ENCODE data around the gene NTM. TPM values are rescaled to one million over a fixed set of nuclear protein-coding genes. Genes with fewer than 3 reads are reported as not detected.

Gene NTM
- total RNA-seq, 1 experiment from 2014 or later = 9.9 TPM

DNA sequence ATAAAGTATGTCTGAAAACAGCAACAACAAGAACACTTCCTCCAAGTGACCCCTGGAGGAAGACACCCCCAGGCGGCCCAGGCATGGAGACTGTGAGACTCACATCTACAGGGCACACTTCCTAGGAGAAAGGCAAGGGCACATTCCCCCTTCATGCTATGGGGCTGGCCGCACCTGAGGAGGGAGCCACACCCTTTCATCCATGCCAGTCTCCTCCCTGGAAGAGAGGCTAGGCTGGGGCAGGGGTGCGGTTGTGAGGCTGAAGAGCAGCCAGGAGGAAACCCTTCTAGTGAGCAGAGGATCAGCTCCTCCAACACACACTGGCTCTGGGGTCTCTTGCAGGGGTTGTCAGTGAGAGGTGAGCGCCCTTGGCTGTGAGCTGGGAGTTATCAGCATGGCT lies 678.8 kb downstream of the NTM start:
- Mint-ChIP-seq H3K36me3 (ENCODE audit: insufficient read depth in 1 of 3, low read depth in 3 of 3) (no peaks in the 10 kb centered on the region), H3K27me3 (ENCODE audit: low read depth) (no peaks in the 10 kb centered on the region), H3K27ac (no peak overlapping the region; a peak in 1 of 7 replicates), H3K9me3 (no peaks in the 10 kb centered on the region), H3K4me1 (peaks cover 34 to 43% of the 10 kb centered on the region in 2 experiments), H3K4me3 (no peak overlapping the region)
- Histone ChIP-seq H3K14ac (ENCODE audit: insufficient read depth, low read length) (no peak overlapping the region), H4K8ac (replicated peaks; ENCODE audit: insufficient read length, low read depth, low read length) (no peak overlapping the region), H3K79me1 (ENCODE audit: insufficient read depth, low read depth, low read length, poor library complexity, severe bottlenecking) (no peaks in the 10 kb centered on the region), H4K20me1 (ENCODE audit: control insufficient read depth, insufficient read depth, insufficient read length) (no peaks in the 10 kb centered on the region), H2AFZ (ENCODE audit: low read length) (no peak overlapping the region), H3K4me2 (ENCODE audit: insufficient read depth, insufficient read length, low read length) (no peak overlapping the region), H3T11ph (ENCODE audit: low read length) (no peak overlapping the region), H3K9me3 (ENCODE audit: control insufficient read depth, low read depth, low read length) (no peaks in the 10 kb centered on the region), H2BK15ac (ENCODE audit: low read depth, low read length) (no peak overlapping the region), H3K4ac (ENCODE audit: low read depth, low read length) (no peak overlapping the region), H3K27me3 (ENCODE audit: insufficient read depth, low read length) (no peaks in the 10 kb centered on the region), H3K9ac (ENCODE audit: extremely low read depth, insufficient read length, low read length) (no peak overlapping the region), H3K79me2 (ENCODE audit: insufficient read depth, low read length) (no peaks in the 10 kb centered on the region), H3K27ac (ENCODE audit: insufficient read length, low read depth, low read length) (no peak overlapping the region), H3K23me2 (ENCODE audit: insufficient read length, low read depth, low read length, poor library complexity, severe bottlenecking) (no peaks in the 10 kb centered on the region), H2BK5ac (ENCODE audit: insufficient read length, low read length) (no peak overlapping the region), H2BK12ac (ENCODE audit: insufficient read length, low read depth, low read length) (no peak overlapping the region), H3K4me1 (ENCODE audit: insufficient read depth, low read length) (peaks cover 6% of the 10 kb centered on the region; the same call in 1 of the 2 replicates), H4K5ac (ENCODE audit: insufficient read length, low read depth, low read length) (no peak overlapping the region), H2AK5ac (ENCODE audit: insufficient read length, low read length) (no peak overlapping the region), H2BK20ac (ENCODE audit: low read depth, low read length, poor library complexity, severe bottlenecking) (no peak overlapping the region), H3K23ac (ENCODE audit: insufficient read length, low read depth, low read length) (no peak overlapping the region), H2BK120ac (ENCODE audit: low read depth, low read length, poor library complexity, severe bottlenecking) (no peak overlapping the region), H3K18ac (ENCODE audit: insufficient read length, low read depth, low read length) (no peak overlapping the region), H4K91ac (ENCODE audit: insufficient read length, low read depth, low read length) (no peak overlapping the region), H3K56ac (ENCODE audit: insufficient read length, low read depth, low read length) (no peak overlapping the region)
- WGBS (ENCODE audit: extremely low coverage, insufficient read length, low lambda C conversion rate) = no CpG with 5 or more reads among the region's 4 CpGs
- DNase-seq = no peak
- TF ChIP-seq, protein P1, sequence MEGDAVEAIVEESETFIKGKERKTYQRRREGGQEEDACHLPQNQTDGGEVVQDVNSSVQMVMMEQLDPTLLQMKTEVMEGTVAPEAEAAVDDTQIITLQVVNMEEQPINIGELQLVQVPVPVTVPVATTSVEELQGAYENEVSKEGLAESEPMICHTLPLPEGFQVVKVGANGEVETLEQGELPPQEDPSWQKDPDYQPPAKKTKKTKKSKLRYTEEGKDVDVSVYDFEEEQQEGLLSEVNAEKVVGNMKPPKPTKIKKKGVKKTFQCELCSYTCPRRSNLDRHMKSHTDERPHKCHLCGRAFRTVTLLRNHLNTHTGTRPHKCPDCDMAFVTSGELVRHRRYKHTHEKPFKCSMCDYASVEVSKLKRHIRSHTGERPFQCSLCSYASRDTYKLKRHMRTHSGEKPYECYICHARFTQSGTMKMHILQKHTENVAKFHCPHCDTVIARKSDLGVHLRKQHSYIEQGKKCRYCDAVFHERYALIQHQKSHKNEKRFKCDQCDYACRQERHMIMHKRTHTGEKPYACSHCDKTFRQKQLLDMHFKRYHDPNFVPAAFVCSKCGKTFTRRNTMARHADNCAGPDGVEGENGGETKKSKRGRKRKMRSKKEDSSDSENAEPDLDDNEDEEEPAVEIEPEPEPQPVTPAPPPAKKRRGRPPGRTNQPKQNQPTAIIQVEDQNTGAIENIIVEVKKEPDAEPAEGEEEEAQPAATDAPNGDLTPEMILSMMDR (conservative IDR thresholded peaks at IDR 0.05) = no peak
